HepG2 (cell line): ENCODE measurements around the gene SLC9A8. TPM values are rescaled to one million over a fixed set of nuclear protein-coding genes. Genes with fewer than 3 reads are reported as not detected.

Experiments used
- CHD4 ChIP-seq: fragments of 200-600 bp; sonication (generic); IDR thresholded peaks from 2 replicates; pipeline ENCODE4 v1.7.0; 2017; ENCODE audit warnings: mild to moderate bottlenecking, low read length, borderline replicate concordance
- ELF3 ChIP-seq: IDR thresholded peaks from 2 replicates; pipeline ENCODE4 v1.6.1; 2016; ENCODE audit warnings: missing genetic modification reagents, missing compliant biosample characterization
- GPN1 ChIP-seq: sonication (generic); formaldehyde crosslinking; IDR thresholded peaks from 2 replicates; pipeline ENCODE4 v1.5.1; 2020; ENCODE audit warnings: missing genetic modification reagents, borderline replicate concordance
- HNRNPUL1 ChIP-seq: fragments of 200-400 bp; formaldehyde crosslinking; IDR thresholded peaks from 2 replicates; pipeline ENCODE4 v1.6.1; 2017; ENCODE audit warnings: low read depth, mild to moderate bottlenecking, low read length, moderate library complexity
- NAIF1 ChIP-seq: sonication (generic); formaldehyde crosslinking; IDR thresholded peaks from 2 replicates; pipeline ENCODE4 v1.5.0; 2020; ENCODE audit warnings: mild to moderate bottlenecking, missing genetic modification reagents, borderline replicate concordance
- NFYC ChIP-seq: IDR thresholded peaks from 2 replicates; pipeline ENCODE4 v1.6.1; 2016; ENCODE audit warnings: missing genetic modification reagents, missing compliant biosample characterization
- ZBTB42 ChIP-seq: sonication (generic); formaldehyde crosslinking; IDR thresholded peaks from 2 replicates; pipeline ENCODE4 v1.5.0; 2020; ENCODE audit warnings: mild to moderate bottlenecking, missing genetic modification reagents
- ZBTB8A ChIP-seq: sonication (generic); formaldehyde crosslinking; IDR thresholded peaks from 2 replicates; pipeline ENCODE4 v1.4.0; 2020; ENCODE audit warnings: mild to moderate bottlenecking, low read depth, missing genetic modification reagents, borderline replicate concordance
- ZNF552 ChIP-seq: sonication (generic); formaldehyde crosslinking; IDR thresholded peaks from 2 replicates; pipeline ENCODE4 v1.9.0; 2022; ENCODE audit warnings: missing genetic modification reagents, mild to moderate bottlenecking, borderline replicate concordance
- ZNF614 ChIP-seq: IDR thresholded peaks from 2 replicates; pipeline ENCODE4 v1.6.1; 2018; ENCODE audit warnings: missing biosample characterization, missing genetic modification reagents, inconsistent platforms, borderline replicate concordance
- ZNF616 ChIP-seq: sonication (generic); formaldehyde crosslinking; IDR thresholded peaks from 2 replicates; pipeline ENCODE4 v1.5.0; 2020; ENCODE audit warnings: low read depth, mild to moderate bottlenecking, missing genetic modification reagents
- polyA plus RNA-seq, 8 experiments: library from polyadenylated mRNA; depleted of rRNA in 3 of 8; stranded (reverse) in 7 of 8; unstranded in 1 of 8; fragments of >200 nt; fragmentation: Illumina TruSeq in 4 of 8; extraction: Trizol in 4 of 8; gene quantifications; 2 replicates each; pipeline versions ENCODE4 v1.2.1 to v1.2.3, GENCODE V29; 2011 to 2016; ENCODE audit warnings: low read depth in 4 of 8, missing spikeins in 1 of 8, mixed read lengths in 1 of 8; ENCODE audit not compliant: insufficient read depth in 1 of 8
- total RNA-seq, 5 experiments: library from RNA; depleted of rRNA; stranded (reverse); fragments of >200 nt; fragmentation: Illumina TruSeq; extraction: Trizol; gene quantifications; 2 replicates each; pipeline ENCODE4 v1.2.3, GENCODE V29; 2016; ENCODE audit warnings: low read depth in 1 of 5
- TF ChIP-seq, protein P1 (sequence below): IDR thresholded peaks from 2 replicates; pipeline ENCODE4 v1.6.1; 2018; ENCODE audit warnings: missing genetic modification reagents, mild to moderate bottlenecking, missing compliant biosample characterization
- TF ChIP-seq, protein P2 (sequence below): sonication (generic); formaldehyde crosslinking; IDR thresholded peaks from 2 replicates; pipeline ENCODE4 v1.4.0; 2020; ENCODE audit warnings: missing genetic modification reagents; ENCODE audit errors: not compliant biosample characterization
- TF ChIP-seq, protein P3 (sequence below): sonication (generic); formaldehyde crosslinking; IDR thresholded peaks from 2 replicates; pipeline ENCODE4 v1.4.0; 2020; ENCODE audit warnings: mild to moderate bottlenecking, missing genetic modification reagents
- TF ChIP-seq, protein P4 (sequence below): sonication (generic); formaldehyde crosslinking; IDR thresholded peaks from 2 replicates; pipeline ENCODE4 v1.4.0; 2020; ENCODE audit warnings: missing genetic modification reagents, borderline replicate concordance

Gene SLC9A8
- total and polyA plus RNA-seq, 2 of the 13 experiments (the other 11 are each of a cell fraction or from before 2014, with no cell fraction given): 4.1 to 7.4 TPM

DNA sequence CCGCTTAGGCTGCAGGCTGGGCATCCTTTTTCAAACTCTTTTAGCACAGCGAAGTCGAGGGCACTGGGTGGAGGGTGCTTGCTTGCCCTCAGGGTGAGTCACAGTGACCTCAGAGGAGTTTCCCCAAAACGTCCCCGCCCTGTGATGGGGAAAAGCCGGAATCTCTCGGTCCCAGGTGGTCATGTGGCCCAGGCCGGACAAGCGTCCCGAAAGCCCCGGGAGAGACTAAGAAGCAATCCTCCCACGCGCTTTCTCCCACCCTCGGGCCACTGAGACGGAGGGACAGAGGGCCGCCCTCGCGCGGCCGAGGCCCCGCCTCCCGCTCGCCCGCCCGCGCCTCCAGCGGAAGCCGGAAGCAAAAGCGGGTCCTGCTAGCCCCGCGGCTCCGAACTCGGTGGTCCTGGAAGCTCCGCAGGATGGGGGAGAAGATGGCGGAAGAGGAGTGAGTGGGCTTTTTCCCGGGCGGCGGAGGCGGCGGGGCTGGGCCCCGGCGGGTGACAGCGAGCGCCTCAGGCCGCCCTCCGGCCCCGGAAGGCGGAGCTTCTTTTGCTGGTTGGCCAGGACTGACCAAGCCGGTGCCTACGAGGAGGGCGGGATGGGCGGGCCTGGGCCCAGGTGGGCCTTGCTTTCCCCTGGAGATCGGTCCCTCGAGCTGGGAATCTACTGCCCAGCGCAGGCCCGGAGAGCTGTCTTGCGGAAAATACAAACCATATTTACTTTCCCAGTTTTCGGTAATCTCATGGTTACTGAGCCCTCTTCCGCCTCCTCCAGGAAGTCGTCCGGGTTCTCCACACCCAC, at the start of gene SLC9A8 (continued):
- TF ChIP-seq, protein P1, sequence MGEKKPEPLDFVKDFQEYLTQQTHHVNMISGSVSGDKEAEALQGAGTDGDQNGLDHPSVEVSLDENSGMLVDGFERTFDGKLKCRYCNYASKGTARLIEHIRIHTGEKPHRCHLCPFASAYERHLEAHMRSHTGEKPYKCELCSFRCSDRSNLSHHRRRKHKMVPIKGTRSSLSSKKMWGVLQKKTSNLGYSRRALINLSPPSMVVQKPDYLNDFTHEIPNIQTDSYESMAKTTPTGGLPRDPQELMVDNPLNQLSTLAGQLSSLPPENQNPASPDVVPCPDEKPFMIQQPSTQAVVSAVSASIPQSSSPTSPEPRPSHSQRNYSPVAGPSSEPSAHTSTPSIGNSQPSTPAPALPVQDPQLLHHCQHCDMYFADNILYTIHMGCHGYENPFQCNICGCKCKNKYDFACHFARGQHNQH (CRISPR knock-in tag): peak; percentile 53; the same call in 1 of the 2 replicates
- TF ChIP-seq ZNF552 (CRISPR knock-in tag) (no peak; the same call in none of the 2 replicates), NFYC (CRISPR knock-in tag) (peak; percentile 22; the same call in 1 of the 2 replicates), ZBTB8A (CRISPR knock-in tag) (peak; percentile 93), HNRNPUL1 (no peak), GPN1 (CRISPR knock-in tag) (no peak), ZNF614 (peak; percentile 88; the same call in 1 of the 2 replicates), NAIF1 (CRISPR knock-in tag) (no peak), ZNF616 (CRISPR knock-in tag) (peak; percentile 84; the same call in 1 of the 2 replicates), ELF3 (CRISPR knock-in tag) (peak; percentile 93), ZBTB42 (peak; percentile 42), CHD4 (no peak)
- TF ChIP-seq, protein P2, sequence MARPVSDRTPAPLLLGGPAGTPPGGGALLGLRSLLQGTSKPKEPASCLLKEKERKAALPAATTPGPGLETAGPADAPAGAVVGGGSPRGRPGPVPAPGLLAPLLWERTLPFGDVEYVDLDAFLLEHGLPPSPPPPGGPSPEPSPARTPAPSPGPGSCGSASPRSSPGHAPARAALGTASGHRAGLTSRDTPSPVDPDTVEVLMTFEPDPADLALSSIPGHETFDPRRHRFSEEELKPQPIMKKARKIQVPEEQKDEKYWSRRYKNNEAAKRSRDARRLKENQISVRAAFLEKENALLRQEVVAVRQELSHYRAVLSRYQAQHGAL (CRISPR knock-in tag): peak; percentile 78
- TF ChIP-seq, protein P3, sequence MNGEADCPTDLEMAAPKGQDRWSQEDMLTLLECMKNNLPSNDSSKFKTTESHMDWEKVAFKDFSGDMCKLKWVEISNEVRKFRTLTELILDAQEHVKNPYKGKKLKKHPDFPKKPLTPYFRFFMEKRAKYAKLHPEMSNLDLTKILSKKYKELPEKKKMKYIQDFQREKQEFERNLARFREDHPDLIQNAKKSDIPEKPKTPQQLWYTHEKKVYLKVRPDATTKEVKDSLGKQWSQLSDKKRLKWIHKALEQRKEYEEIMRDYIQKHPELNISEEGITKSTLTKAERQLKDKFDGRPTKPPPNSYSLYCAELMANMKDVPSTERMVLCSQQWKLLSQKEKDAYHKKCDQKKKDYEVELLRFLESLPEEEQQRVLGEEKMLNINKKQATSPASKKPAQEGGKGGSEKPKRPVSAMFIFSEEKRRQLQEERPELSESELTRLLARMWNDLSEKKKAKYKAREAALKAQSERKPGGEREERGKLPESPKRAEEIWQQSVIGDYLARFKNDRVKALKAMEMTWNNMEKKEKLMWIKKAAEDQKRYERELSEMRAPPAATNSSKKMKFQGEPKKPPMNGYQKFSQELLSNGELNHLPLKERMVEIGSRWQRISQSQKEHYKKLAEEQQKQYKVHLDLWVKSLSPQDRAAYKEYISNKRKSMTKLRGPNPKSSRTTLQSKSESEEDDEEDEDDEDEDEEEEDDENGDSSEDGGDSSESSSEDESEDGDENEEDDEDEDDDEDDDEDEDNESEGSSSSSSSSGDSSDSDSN (CRISPR knock-in tag): no peak; the same call in 1 of the 2 replicates
- TF ChIP-seq, protein P4, sequence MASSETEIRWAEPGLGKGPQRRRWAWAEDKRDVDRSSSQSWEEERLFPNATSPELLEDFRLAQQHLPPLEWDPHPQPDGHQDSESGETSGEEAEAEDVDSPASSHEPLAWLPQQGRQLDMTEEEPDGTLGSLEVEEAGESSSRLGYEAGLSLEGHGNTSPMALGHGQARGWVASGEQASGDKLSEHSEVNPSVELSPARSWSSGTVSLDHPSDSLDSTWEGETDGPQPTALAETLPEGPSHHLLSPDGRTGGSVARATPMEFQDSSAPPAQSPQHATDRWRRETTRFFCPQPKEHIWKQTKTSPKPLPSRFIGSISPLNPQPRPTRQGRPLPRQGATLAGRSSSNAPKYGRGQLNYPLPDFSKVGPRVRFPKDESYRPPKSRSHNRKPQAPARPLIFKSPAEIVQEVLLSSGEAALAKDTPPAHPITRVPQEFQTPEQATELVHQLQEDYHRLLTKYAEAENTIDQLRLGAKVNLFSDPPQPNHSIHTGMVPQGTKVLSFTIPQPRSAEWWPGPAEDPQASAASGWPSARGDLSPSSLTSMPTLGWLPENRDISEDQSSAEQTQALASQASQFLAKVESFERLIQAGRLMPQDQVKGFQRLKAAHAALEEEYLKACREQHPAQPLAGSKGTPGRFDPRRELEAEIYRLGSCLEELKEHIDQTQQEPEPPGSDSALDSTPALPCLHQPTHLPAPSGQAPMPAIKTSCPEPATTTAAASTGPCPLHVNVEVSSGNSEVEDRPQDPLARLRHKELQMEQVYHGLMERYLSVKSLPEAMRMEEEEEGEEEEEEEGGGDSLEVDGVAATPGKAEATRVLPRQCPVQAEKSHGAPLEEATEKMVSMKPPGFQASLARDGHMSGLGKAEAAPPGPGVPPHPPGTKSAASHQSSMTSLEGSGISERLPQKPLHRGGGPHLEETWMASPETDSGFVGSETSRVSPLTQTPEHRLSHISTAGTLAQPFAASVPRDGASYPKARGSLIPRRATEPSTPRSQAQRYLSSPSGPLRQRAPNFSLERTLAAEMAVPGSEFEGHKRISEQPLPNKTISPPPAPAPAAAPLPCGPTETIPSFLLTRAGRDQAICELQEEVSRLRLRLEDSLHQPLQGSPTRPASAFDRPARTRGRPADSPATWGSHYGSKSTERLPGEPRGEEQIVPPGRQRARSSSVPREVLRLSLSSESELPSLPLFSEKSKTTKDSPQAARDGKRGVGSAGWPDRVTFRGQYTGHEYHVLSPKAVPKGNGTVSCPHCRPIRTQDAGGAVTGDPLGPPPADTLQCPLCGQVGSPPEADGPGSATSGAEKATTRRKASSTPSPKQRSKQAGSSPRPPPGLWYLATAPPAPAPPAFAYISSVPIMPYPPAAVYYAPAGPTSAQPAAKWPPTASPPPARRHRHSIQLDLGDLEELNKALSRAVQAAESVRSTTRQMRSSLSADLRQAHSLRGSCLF: 0 out of 2 replicates have a peak, but pooled peaks have one; percentile 45
